Endothelial cell of umbilical vein (primary cell): ENCODE results near the gene ATCAY. TPM values are rescaled to one million over a fixed set of nuclear protein-coding genes. Genes with fewer than 3 reads are reported as not detected.

Experiments used
- BruUV-seq: library from RNA; stranded (reverse); fragments of 400-500 nt; replicated peaks from 2 replicates; lab custom pipeline; 2021; lab: Mats Ljungman, UMichigan
- CTCF ChIA-PET: fragments of 300-600, 350-600 bp; sonication (Branson Sonifier 250); formaldehyde crosslinking; loops from one replicate; lab custom pipeline; 2021; ENCODE audit warnings: antibody characterized with exemption, inconsistent platforms; lab: Charles Lee
- POLR2A ChIA-PET: fragments of 300-600, 350-600 bp; sonication (Branson Sonifier 250); formaldehyde crosslinking; loops from one replicate; lab custom pipeline; 2021; ENCODE audit warnings: antibody characterized with exemption, inconsistent platforms; lab: Charles Lee
- DNase-seq: peaks from one replicate; pipeline ENCODE4 v3.0.0-alpha.2; 2011; ENCODE audit warnings: low read depth, low spot score
- FAIRE-seq: peaks from 2 replicates; lab custom pipeline; 2011; peaks lifted over from hg19 to GRCh38; lab: Jason Lieb, UNC
- H2AFZ ChIP-seq: 2 replicates; pipeline ENCODE4 v1.6.0; 2012; ENCODE audit warnings: low read depth, low read length, control low read depth, inconsistent platforms
- H3K27ac ChIP-seq: 2 replicates; pipeline ENCODE4 v1.5.1; 2011; ENCODE audit warnings: low read depth, mild to moderate bottlenecking, control low read depth, low read length, moderate library complexity; ENCODE audit not compliant: insufficient read depth
- H3K27me3 ChIP-seq, 2 experiments: 2 replicates each; pipeline versions ENCODE4 v1.6.0 to v1.6.1; 2011; ENCODE audit warnings: low read length in 2 of 2, mixed read lengths in 1 of 2; ENCODE audit not compliant: control insufficient read depth in 2 of 2, insufficient read depth in 2 of 2
- H3K36me3 ChIP-seq, 2 experiments: 2 replicates in 1 of 2; 3 replicates in 1 of 2; pipeline ENCODE4 v1.5.1; 2011; ENCODE audit warnings: low read length in 2 of 2, mild to moderate bottlenecking in 1 of 2, moderate library complexity in 1 of 2; ENCODE audit not compliant: control insufficient read depth in 2 of 2, insufficient read depth in 2 of 2; ENCODE audit errors: extremely low read depth in 1 of 2
- H3K4me1 ChIP-seq: 3 replicates; pipeline ENCODE4 v1.5.1; 2011; ENCODE audit warnings: mild to moderate bottlenecking, low read length; ENCODE audit not compliant: control insufficient read depth, insufficient read depth; ENCODE audit errors: extremely low read depth
- H3K4me2 ChIP-seq: 2 replicates; pipeline ENCODE4 v1.6.1; 2011; ENCODE audit warnings: low read length, control low read depth, mixed read lengths; ENCODE audit not compliant: insufficient read depth
- H3K4me3 ChIP-seq, 3 experiments: fragments of 200-600 bp in 1 of 3; sonication (generic), shearing (Covaris generic) in 1 of 3; replicated peaks in 1 of 3; 2 replicates each; pipeline ENCODE4 v1.5.1; 2011 to 2016; ENCODE audit warnings: control low read depth in 3 of 3, low read length in 3 of 3, mild to moderate bottlenecking in 2 of 3, inconsistent platforms in 1 of 3, low read depth in 1 of 3, moderate library complexity in 1 of 3; ENCODE audit not compliant: insufficient read depth in 1 of 3
- H3K79me2 ChIP-seq: 2 replicates; pipeline ENCODE4 v1.6.0; 2012; ENCODE audit warnings: low read length, inconsistent platforms; ENCODE audit not compliant: control insufficient read depth, insufficient read depth
- H3K9ac ChIP-seq: replicated peaks from 2 replicates; pipeline ENCODE3; 2011; ENCODE audit warnings: low read length, control low read depth; ENCODE audit not compliant: insufficient read depth; ENCODE audit errors: extremely low read depth
- H3K9me1 ChIP-seq: replicated peaks from 3 replicates; pipeline ENCODE4 v1.6.0; 2011; ENCODE audit warnings: mild to moderate bottlenecking, low read length; ENCODE audit not compliant: control insufficient read depth, insufficient read depth; ENCODE audit errors: extremely low read depth
- H3K9me3 ChIP-seq: replicated peaks from 2 replicates; pipeline ENCODE4 v1.5.1; 2012; ENCODE audit warnings: low read length, inconsistent platforms; ENCODE audit not compliant: control insufficient read depth, insufficient read depth
- H4K20me1 ChIP-seq: replicated peaks from 2 replicates; pipeline ENCODE3; 2011; ENCODE audit warnings: mild to moderate bottlenecking, low read length; ENCODE audit not compliant: control insufficient read depth, insufficient read depth; ENCODE audit errors: extremely low read depth
- EZH2 ChIP-seq: IDR thresholded peaks from 2 replicates; pipeline ENCODE4 v1.6.1; 2012; ENCODE audit warnings: borderline replicate concordance, low read depth, mild to moderate bottlenecking, moderate library complexity, low read length, inconsistent platforms; ENCODE audit not compliant: severe bottlenecking
- FOS ChIP-seq: IDR thresholded peaks from 2 replicates; pipeline ENCODE4 v1.6.1; 2011; ENCODE audit warnings: mild to moderate bottlenecking, low read length, moderate library complexity, borderline replicate concordance; ENCODE audit not compliant: insufficient read depth
- JUN ChIP-seq: IDR thresholded peaks from 2 replicates; pipeline ENCODE4 v1.6.1; 2011; ENCODE audit warnings: borderline replicate concordance, low read depth; ENCODE audit not compliant: insufficient read length, insufficient read depth
- dilution Hi-C: fragments of 300-500 bp; cut with MboI; formaldehyde crosslinking; loops from one replicate; pipeline ENCODE4 v1.15.0; 2019; ENCODE audit warnings: low sequenced_read_pairs; ENCODE audit not compliant: extremely low pct_ligation_motif_present
- intact Hi-C: fragments of 100-400 bp; cut with micrococcal nuclease; formaldehyde crosslinking; loops from one replicate; pipeline ENCODE4 v1.10.0; 2022
- polyA plus RNA-seq, 4 experiments: library from polyadenylated mRNA; depleted of rRNA in 3 of 4; stranded (reverse) in 3 of 4; unstranded in 1 of 4; fragments of >200 nt; gene quantifications; 2 replicates each; pipeline versions ENCODE4 v1.2.1 to v1.2.3, GENCODE V29; 2011 to 2012; ENCODE audit warnings: missing spikeins in 1 of 4
- total RNA-seq: library from RNA; stranded (reverse); gene quantifications from 2 replicates; pipeline ENCODE4 v1.2.3, GENCODE V29; 2021
- TF ChIP-seq, protein P1 (sequence below), 2 donors: IDR thresholded peaks; 1 replicate in 1 of 2; 2 replicates in 1 of 2; pipeline ENCODE4 v1.5.1; 2011; ENCODE audit warnings: low read length in 2 of 2, mild to moderate bottlenecking in 2 of 2, moderate library complexity in 2 of 2, control low read depth in 1 of 2, inconsistent platforms in 1 of 2, low read depth in 1 of 2; ENCODE audit not compliant: insufficient read depth in 1 of 2; ENCODE audit errors: extremely low read depth in 1 of 2

ATCAY gene
- total and polyA plus RNA-seq, 2 donors (not counting 3 experiments of a cell fraction or from before 2014, with no cell fraction given), result 0.03 TPM; not detected in 1

DNA sequence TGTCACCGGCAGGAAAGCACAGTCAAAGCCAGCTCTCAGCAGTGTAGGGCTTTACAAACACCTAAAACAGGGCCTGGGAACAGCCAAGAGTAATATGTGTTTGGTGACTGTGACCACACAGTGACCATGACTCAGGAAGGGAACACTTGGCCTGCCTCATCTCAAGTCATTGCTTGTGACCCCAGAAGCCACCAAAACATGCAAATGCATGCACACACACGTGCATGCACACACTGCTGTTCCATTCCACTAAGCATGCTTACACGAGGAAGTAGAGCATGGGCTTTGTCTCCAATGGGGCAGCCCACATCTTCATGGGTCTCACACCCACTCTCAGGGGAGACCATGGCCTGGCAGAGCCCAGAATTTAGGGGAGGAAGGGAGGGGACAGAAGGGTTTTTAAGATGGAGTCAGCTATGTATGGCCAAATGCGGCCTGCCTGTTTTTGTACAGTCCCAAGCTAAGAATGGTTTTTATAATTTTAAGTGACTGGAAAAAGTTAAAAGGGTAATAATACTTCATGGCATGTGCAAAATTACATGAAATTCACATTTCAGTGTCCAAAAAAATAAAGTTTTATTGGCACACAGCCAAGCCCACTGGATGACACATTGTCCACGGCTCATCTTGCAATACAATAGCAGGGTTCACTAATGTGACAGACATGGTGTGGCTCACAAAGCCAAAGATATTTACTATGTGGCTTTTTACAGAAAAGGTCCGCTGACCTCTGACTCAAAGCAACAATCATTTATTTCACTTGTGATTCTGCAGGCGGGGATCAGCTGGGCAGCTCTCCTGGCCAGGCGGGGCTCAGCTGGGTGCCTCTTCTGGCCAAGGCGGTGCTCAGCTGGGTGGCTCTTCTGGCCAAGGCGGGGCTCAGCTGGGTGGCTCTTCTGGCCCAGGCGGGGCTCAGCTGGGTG, 29.0 kb upstream of the ATCAY start:
- POLR2A ChIA-PET, result no interaction called here
- dilution Hi-C loops, result no loop called here
- no peaks in the 10 kb centered on the region for H4K20me1 ChIP-seq
- intact Hi-C loops, result loop anchor here (1.0 kb wide), 1 partner anchor 118 kb away; no protein-coding TSS in a partner anchor
- H2AFZ ChIP-seq, result no peak overlapping the region
- no peak overlapping the region for H3K4me2 ChIP-seq
- DNase-seq, result no peak
- no peak overlapping the region for H3K4me3 ChIP-seq
- BruUV-seq, result no TSS peak
- H3K9me3 ChIP-seq, result no peaks in the 10 kb centered on the region
- H3K79me2 ChIP-seq, result no peaks in the 10 kb centered on the region
- no peaks in the 10 kb centered on the region for H3K9me1 ChIP-seq
- TF ChIP-seq, protein P1, sequence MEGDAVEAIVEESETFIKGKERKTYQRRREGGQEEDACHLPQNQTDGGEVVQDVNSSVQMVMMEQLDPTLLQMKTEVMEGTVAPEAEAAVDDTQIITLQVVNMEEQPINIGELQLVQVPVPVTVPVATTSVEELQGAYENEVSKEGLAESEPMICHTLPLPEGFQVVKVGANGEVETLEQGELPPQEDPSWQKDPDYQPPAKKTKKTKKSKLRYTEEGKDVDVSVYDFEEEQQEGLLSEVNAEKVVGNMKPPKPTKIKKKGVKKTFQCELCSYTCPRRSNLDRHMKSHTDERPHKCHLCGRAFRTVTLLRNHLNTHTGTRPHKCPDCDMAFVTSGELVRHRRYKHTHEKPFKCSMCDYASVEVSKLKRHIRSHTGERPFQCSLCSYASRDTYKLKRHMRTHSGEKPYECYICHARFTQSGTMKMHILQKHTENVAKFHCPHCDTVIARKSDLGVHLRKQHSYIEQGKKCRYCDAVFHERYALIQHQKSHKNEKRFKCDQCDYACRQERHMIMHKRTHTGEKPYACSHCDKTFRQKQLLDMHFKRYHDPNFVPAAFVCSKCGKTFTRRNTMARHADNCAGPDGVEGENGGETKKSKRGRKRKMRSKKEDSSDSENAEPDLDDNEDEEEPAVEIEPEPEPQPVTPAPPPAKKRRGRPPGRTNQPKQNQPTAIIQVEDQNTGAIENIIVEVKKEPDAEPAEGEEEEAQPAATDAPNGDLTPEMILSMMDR (IDR thresholded peaks at IDR 0.05; ENCODE audit: extremely low read depth in 1 of 2, insufficient read depth in 1 of 2, low read depth in 1 of 2, low read length in 2 of 2), result no peak
- TF ChIP-seq FOS (no peak), JUN (no peak), EZH2 (no peak)
- CTCF ChIA-PET, result interaction anchor here (1.1 to 4.0 kb wide), 3 partner anchors 12 to 289 kb away, joined by 3 to 21 read pairs (median 5); no protein-coding TSS in a partner anchor
- no peaks in the 10 kb centered on the region for H3K27me3 ChIP-seq
- no peak overlapping the region for H3K27ac ChIP-seq
- FAIRE-seq, result no peak
- no peak overlapping the region for H3K9ac ChIP-seq
- no peaks in the 10 kb centered on the region for H3K4me1 ChIP-seq
- H3K36me3 ChIP-seq, result no peaks in the 10 kb centered on the region
